Measurements from ENCODE around the gene RPN2. TPM values are rescaled to one million over a fixed set of nuclear protein-coding genes. Genes with fewer than 3 reads are reported as not detected.

Gene RPN2
- total RNA-seq, 8 experiments from 2014 or later, result 94.2 to 354 (median 152) TPM

GRCh38 chr20:37240337-37241067 is 61.4 kb downstream of the RPN2 start:
- peak overlapping the region in 1 of 2 donors; percentile 72 for H3K27ac ChIP-seq
- in situ Hi-C loops (cut with MboI; ENCODE audit: low pct_unique_long_range_greater_than_20kb in 2 of 9, low sequenced_read_pairs in 9 of 9, unreplicated experiment in 9 of 9), result no loop called here
- peaks cover 25 to 46% of the 10 kb centered on the region in 2 donors for H3K4me1 ChIP-seq (replicated peaks in 1 of 2)
- H3K4me3 ChIP-seq, result no peak overlapping the region
- ATAC-seq (replicated peaks in 6 of 8), result peak in 5 of 8 experiments; percentile 70 to 85 (median 75)
- 71 to 100% (median 93%) methylated on average over 1 to 3 of the region's 3 CpGs; no CpG with 5 or more reads in 3 of the 10 experiments for WGBS, 10 experiments

GRCh38 chr20:37242503-37242902 is 63.4 kb downstream of the RPN2 start:
- in situ Hi-C loops (cut with MboI; ENCODE audit: low pct_unique_long_range_greater_than_20kb in 2 of 9, low sequenced_read_pairs in 9 of 9, unreplicated experiment in 9 of 9), result no loop called here
- no peak for ATAC-seq (replicated peaks in 6 of 8)
- H3K4me1 ChIP-seq (replicated peaks in 1 of 2), result peaks cover 28 to 55% of the 10 kb centered on the region in 2 donors
- H3K27ac ChIP-seq, result no peak overlapping the region
- no peak overlapping the region for H3K4me3 ChIP-seq
- WGBS, 10 experiments, result 58 to 100% (median 84%) methylated on average over 1 to 4 of the region's 4 CpGs; no CpG with 5 or more reads in 2 of the 10 experiments

- no peak for ATAC-seq (replicated peaks in 6 of 8)
- H3K4me1 ChIP-seq (replicated peaks in 1 of 2), result peaks cover 28 to 54% of the 10 kb centered on the region in 2 donors
- H3K27ac ChIP-seq, result no peak overlapping the region
- in situ Hi-C loops (cut with MboI; ENCODE audit: low pct_unique_long_range_greater_than_20kb in 2 of 9, low sequenced_read_pairs in 9 of 9, unreplicated experiment in 9 of 9), result no loop called here
- no peak overlapping the region for H3K4me3 ChIP-seq
- WGBS, 10 experiments, result 81 to 100% (median 88%) methylated on average over 3 to 12 of the region's 16 CpGs; no CpG with 5 or more reads in 2 of the 10 experiments
Measured at GRCh38 chr20:37243076-37243936, 64.2 kb downstream of the RPN2 start.

- Histone ChIP-seq H3K4me3 (no peak overlapping the region), H3K4me1 (replicated peaks in 1 of 2) (peaks cover 28 to 46% of the 10 kb centered on the region in 2 donors), H3K27ac (no peak overlapping the region)
- no peak for ATAC-seq (replicated peaks in 6 of 8)
- in situ Hi-C loops (cut with MboI; ENCODE audit: low pct_unique_long_range_greater_than_20kb in 2 of 9, low sequenced_read_pairs in 9 of 9, unreplicated experiment in 9 of 9), result no loop called here
- WGBS, 10 experiments, result 40 to 100% (median 89%) methylated on average over 1 to 5 of the region's 8 CpGs; no CpG with 5 or more reads in 2 of the 10 experiments
Measured at GRCh38 chr20:37243937-37244571, 64.9 kb downstream of the RPN2 start.

GRCh38 chr20:37244572-37244957 is 65.4 kb downstream of the RPN2 start:
- Histone ChIP-seq H3K4me1 (replicated peaks in 1 of 2) (peaks cover 27 to 41% of the 10 kb centered on the region in 2 donors), H3K27ac (no peak overlapping the region), H3K4me3 (no peak overlapping the region)
- in situ Hi-C loops (cut with MboI; ENCODE audit: low pct_unique_long_range_greater_than_20kb in 2 of 9, low sequenced_read_pairs in 9 of 9, unreplicated experiment in 9 of 9), result no loop called here
- ATAC-seq (replicated peaks in 6 of 8), result no peak
- WGBS, 10 experiments, result 0 to 100% (median 77%) methylated on average over 1 to 3 of the region's 5 CpGs; no CpG with 5 or more reads in 2 of the 10 experiments

GRCh38 chr20:37245216-37246150 is 66.4 kb downstream of the RPN2 start:
- Histone ChIP-seq H3K4me1 (replicated peaks in 1 of 2) (peaks cover 18 to 32% of the 10 kb centered on the region in 2 donors), H3K27ac (peak overlapping the region; percentile 11 to 48)

GRCh38 chr20:37246736-37247135 is 67.6 kb downstream of the RPN2 start:
- H3K27ac ChIP-seq, result no peak overlapping the region
- 72 to 100% (median 93%) methylated on average over 1 to 5 of the region's 5 CpGs; no CpG with 5 or more reads in 1 of the 10 experiments for WGBS, 10 experiments
- ATAC-seq (replicated peaks in 6 of 8), result no peak
- H3K4me3 ChIP-seq, result no peak overlapping the region
- in situ Hi-C loops (cut with MboI; ENCODE audit: low pct_unique_long_range_greater_than_20kb in 2 of 9, low sequenced_read_pairs in 9 of 9, unreplicated experiment in 9 of 9), result no loop called here
- peaks cover 14 to 24% of the 10 kb centered on the region in 2 donors for H3K4me1 ChIP-seq (replicated peaks in 1 of 2)

More at GRCh38 chr20:37245216-37246150, 66.4 kb downstream of the RPN2 start:
- peak in 5 of 8 experiments; percentile 27 to 73 (median 44) for ATAC-seq (replicated peaks in 6 of 8)
- H3K4me3 ChIP-seq, result no peak overlapping the region
- in situ Hi-C loops (cut with MboI; ENCODE audit: low pct_unique_long_range_greater_than_20kb in 2 of 9, low sequenced_read_pairs in 9 of 9, unreplicated experiment in 9 of 9), result no loop called here
- WGBS, 10 experiments, result 10 to 98% (median 67%) methylated on average over 1 to 15 of the region's 25 CpGs; no CpG with 5 or more reads in 1 of the 10 experiments

GRCh38 chr20:37247547-37247946 is 68.4 kb downstream of the RPN2 start:
- peaks cover 19 to 28% of the 10 kb centered on the region in 2 donors for H3K4me1 ChIP-seq (replicated peaks in 1 of 2)
- no peak overlapping the region for H3K4me3 ChIP-seq
- H3K27ac ChIP-seq, result no peak overlapping the region
- WGBS, 10 experiments, result 11 to 100% (median 93%) methylated on average over 1 of the region's 1 CpG; no CpG with 5 or more reads in 4 of the 10 experiments
- in situ Hi-C loops (cut with MboI; ENCODE audit: low pct_unique_long_range_greater_than_20kb in 2 of 9, low sequenced_read_pairs in 9 of 9, unreplicated experiment in 9 of 9), result no loop called here
- no peak for ATAC-seq (replicated peaks in 6 of 8)

- Histone ChIP-seq H3K4me3 (no peak overlapping the region), H3K27ac (no peak overlapping the region), H3K4me1 (replicated peaks in 1 of 2) (peaks cover 19 to 28% of the 10 kb centered on the region in 2 donors)
- in situ Hi-C loops (cut with MboI; ENCODE audit: low pct_unique_long_range_greater_than_20kb in 2 of 9, low sequenced_read_pairs in 9 of 9, unreplicated experiment in 9 of 9), result no loop called here
- 100% methylated on average over 1 of the region's 2 CpGs; no CpG with 5 or more reads in 5 of the 10 experiments for WGBS, 10 experiments
- no peak for ATAC-seq (replicated peaks in 6 of 8)
Measured at GRCh38 chr20:37249304-37249703, 70.2 kb downstream of the RPN2 start.

- 20 to 100% (median 52%) methylated on average over 1 to 5 of the region's 15 CpGs; no CpG with 5 or more reads in 4 of the 10 experiments for WGBS, 10 experiments
- in situ Hi-C loops (cut with MboI; ENCODE audit: low pct_unique_long_range_greater_than_20kb in 2 of 9, low sequenced_read_pairs in 9 of 9, unreplicated experiment in 9 of 9), result loop anchor here in 3 of 9 experiments (25.0 kb wide), 1 partner anchor 285 kb away; the partner anchor contains the start of gene BLCAP (in 3 of the 3)
- peaks cover 9 to 10% of the 10 kb centered on the region in 2 donors for H3K4me1 ChIP-seq (replicated peaks in 1 of 2)
- H3K27ac ChIP-seq, result peak overlapping the region in 1 of 2 donors; percentile 51
- H3K4me3 ChIP-seq, result no peak overlapping the region
- ATAC-seq (replicated peaks in 6 of 8), result peak in 5 of 8 experiments; percentile 38 to 76 (median 53)
Measured at GRCh38 chr20:37251825-37252477, 72.8 kb downstream of the RPN2 start.

GRCh38 chr20:37253087-37253486 is 74.0 kb downstream of the RPN2 start:
- H3K4me1 ChIP-seq (replicated peaks in 1 of 2), result peaks cover 9 to 10% of the 10 kb centered on the region in 2 donors
- no peak overlapping the region for H3K27ac ChIP-seq
- ATAC-seq (replicated peaks in 6 of 8), result no peak
- H3K4me3 ChIP-seq, result no peak overlapping the region
- 0 to 100% (median 76%) methylated on average over 1 to 5 of the region's 12 CpGs; no CpG with 5 or more reads in 3 of the 10 experiments for WGBS, 10 experiments
- in situ Hi-C loops (cut with MboI; ENCODE audit: low pct_unique_long_range_greater_than_20kb in 2 of 9, low sequenced_read_pairs in 9 of 9, unreplicated experiment in 9 of 9), result loop anchor here in 3 of 9 experiments (25.0 kb wide), 1 partner anchor 284 kb away; the partner anchor contains the start of gene BLCAP (in 3 of the 3)

All from motor neuron (in vitro differentiated cells).